Osteocyte (in vitro differentiated cells): ENCODE data around the gene MAP6. TPM values are rescaled to one million over a fixed set of nuclear protein-coding genes. Genes with fewer than 3 reads are reported as not detected.

ENCODE experiments used
- DNase-seq: peaks from one replicate; pipeline ENCODE4 v3.0.0; 2021; ENCODE audit warnings: mixed read lengths; ENCODE audit not compliant: unreplicated experiment; ENCODE audit errors: extremely low spot score
- H3K27ac Mint-ChIP-seq: one replicate; pipeline ENCODE4 v1.8.0; 2021; ENCODE audit warnings: mild to moderate bottlenecking, mixed read lengths; ENCODE audit not compliant: unreplicated experiment
- H3K27me3 Mint-ChIP-seq: one replicate; pipeline ENCODE4 v1.8.0; 2021; ENCODE audit warnings: mixed read lengths; ENCODE audit not compliant: unreplicated experiment
- H3K36me3 Mint-ChIP-seq: one replicate; pipeline ENCODE4 v1.8.0; 2021; ENCODE audit warnings: mixed read lengths; ENCODE audit not compliant: unreplicated experiment
- H3K4me1 Mint-ChIP-seq: one replicate; pipeline ENCODE4 v1.8.0; 2021; ENCODE audit warnings: mixed read lengths; ENCODE audit not compliant: unreplicated experiment
- H3K4me3 Mint-ChIP-seq: one replicate; pipeline ENCODE4 v1.8.0; 2021; ENCODE audit warnings: mild to moderate bottlenecking, moderate library complexity, mixed read lengths; ENCODE audit not compliant: unreplicated experiment
- H3K9me3 Mint-ChIP-seq: one replicate; pipeline ENCODE4 v1.8.0; 2021; ENCODE audit warnings: mixed read lengths; ENCODE audit not compliant: unreplicated experiment
- CTCF ChIP-seq: fragments of 200-600 bp; sonication (generic); IDR thresholded peaks from 2 replicates; pipeline ENCODE4 v1.5.0; 2021; ENCODE audit warnings: antibody characterized with exemption, mild to moderate bottlenecking, moderate library complexity
- total RNA-seq: library from RNA; stranded (reverse); gene quantifications from 2 replicates; pipeline ENCODE4 v1.2.1, GENCODE V29; 2021

The MAP6 gene
- total RNA-seq, 1 donor from 2014 or later = 2.3 TPM

GRCh38 chr11:75665990-75666389 lies 2.8 kb downstream of the MAP6 start:
- no peak overlapping the region for H3K27ac Mint-ChIP-seq
- no peak for DNase-seq
- H3K4me3 Mint-ChIP-seq = no peak overlapping the region
- no peaks in the 10 kb centered on the region for H3K9me3 Mint-ChIP-seq
- H3K36me3 Mint-ChIP-seq = peaks cover 2% of the 10 kb centered on the region
- H3K4me1 Mint-ChIP-seq = peaks cover 9% of the 10 kb centered on the region
- H3K27me3 Mint-ChIP-seq = peaks cover 69% of the 10 kb centered on the region
- TF ChIP-seq CTCF = no peak

DNA sequence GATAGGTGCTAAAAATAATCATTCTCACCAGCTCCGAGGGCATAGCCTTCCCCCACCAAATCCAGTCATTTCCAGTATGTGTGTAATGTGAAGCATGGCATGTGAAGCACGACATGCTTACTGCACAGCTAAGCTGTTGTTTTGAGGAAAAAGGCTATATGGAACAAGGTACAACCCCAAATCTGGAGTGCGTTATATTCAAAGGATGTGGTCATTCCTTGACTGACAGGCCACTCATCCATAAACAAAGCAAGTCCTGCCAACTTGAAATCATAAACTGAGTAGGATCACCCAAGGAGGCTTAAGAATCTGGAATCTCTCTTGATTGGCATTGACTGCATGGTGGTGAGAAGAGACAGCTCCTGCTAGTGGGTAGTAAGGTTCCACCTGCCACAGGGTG lies 3.7 kb downstream of the MAP6 start:
- no peak overlapping the region for H3K4me3 Mint-ChIP-seq
- DNase-seq = no peak
- no peak for TF ChIP-seq CTCF
- H3K9me3 Mint-ChIP-seq = no peaks in the 10 kb centered on the region
- peaks cover 68% of the 10 kb centered on the region for H3K27me3 Mint-ChIP-seq
- no peak overlapping the region for H3K27ac Mint-ChIP-seq
- H3K36me3 Mint-ChIP-seq = peaks cover 2% of the 10 kb centered on the region
- peaks cover 9% of the 10 kb centered on the region for H3K4me1 Mint-ChIP-seq

- Mint-ChIP-seq H3K4me1 (peaks cover 9% of the 10 kb centered on the region), H3K4me3 (no peak overlapping the region), H3K27me3 (peaks cover 65% of the 10 kb centered on the region), H3K36me3 (peaks cover 2% of the 10 kb centered on the region), H3K9me3 (no peaks in the 10 kb centered on the region), H3K27ac (no peak overlapping the region)
- DNase-seq = no peak
- TF ChIP-seq CTCF = no peak
These were observed 4.4 kb downstream of the MAP6 start for GRCh38 chr11:75664389-75664788.

GRCh38 chr11:75663808-75664207 lies 5.0 kb downstream of the MAP6 start:
- Mint-ChIP-seq H3K4me3 (no peak overlapping the region), H3K36me3 (peaks cover 2% of the 10 kb centered on the region), H3K9me3 (no peaks in the 10 kb centered on the region), H3K27me3 (peaks cover 64% of the 10 kb centered on the region), H3K4me1 (peaks cover 9% of the 10 kb centered on the region), H3K27ac (no peak overlapping the region)
- no peak for DNase-seq
- TF ChIP-seq CTCF = no peak

DNA sequence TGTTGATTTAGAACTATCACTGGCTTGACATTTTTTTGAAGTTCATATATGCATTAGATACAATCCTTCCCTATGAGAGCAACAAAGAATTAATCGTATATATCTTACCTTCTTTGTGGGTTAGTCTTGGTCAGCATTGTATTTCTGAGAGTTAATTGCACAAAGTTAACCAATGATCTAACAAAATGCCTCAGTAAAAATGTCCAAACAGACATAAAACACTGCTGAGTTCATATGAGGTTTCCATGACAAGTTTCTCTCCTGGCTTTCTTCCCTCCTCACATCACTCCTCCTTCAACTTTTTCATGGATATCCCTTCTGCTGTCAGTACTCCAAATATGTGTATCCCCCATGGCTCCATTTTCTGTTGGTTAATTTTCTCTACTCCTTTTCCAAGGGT lies 9.0 kb downstream of the MAP6 start:
- Mint-ChIP-seq H3K36me3 (no peaks in the 10 kb centered on the region), H3K27me3 (peaks cover 57% of the 10 kb centered on the region), H3K4me3 (no peak overlapping the region), H3K4me1 (no peaks in the 10 kb centered on the region), H3K9me3 (no peaks in the 10 kb centered on the region), H3K27ac (no peak overlapping the region)
- no peak for DNase-seq
- TF ChIP-seq CTCF = no peak
